Superior temporal gyrus (tissue), 1 donor: ENCODE data around the gene SH3PXD2B.
A peak's percentile ranks its signal among the peaks of the same experiment; 100 is the strongest.

ENCODE experiments used
- DNase-seq: peaks from one replicate; pipeline ENCODE4 v3.0.0-alpha.2; 2016; ENCODE audit errors: extremely low spot score

Gene SH3PXD2B

GRCh38 chr5:172453206-172453985 is 929 bp downstream of the SH3PXD2B start:
- DNase-seq: no peak

GRCh38 chr5:172452398-172453205 is 1.7 kb downstream of the SH3PXD2B start:
- DNase-seq: peak; percentile 79

GRCh38 chr5:172451771-172452197 is 2.5 kb downstream of the SH3PXD2B start:
- DNase-seq: no peak

- no peak for DNase-seq
Measured at GRCh38 chr5:172450861-172451695, 3.2 kb downstream of the SH3PXD2B start.

- DNase-seq: no peak
Measured at GRCh38 chr5:172450453-172450852, 3.9 kb downstream of the SH3PXD2B start.

- no peak for DNase-seq
Measured at GRCh38 chr5:172448999-172449398, 5.3 kb downstream of the SH3PXD2B start.

- no peak for DNase-seq
Measured at GRCh38 chr5:172447646-172448365, 6.5 kb downstream of the SH3PXD2B start.

- DNase-seq: no peak
Measured at GRCh38 chr5:172446336-172447051, 7.8 kb downstream of the SH3PXD2B start.

- DNase-seq: no peak
Measured at GRCh38 chr5:172445866-172446265, 8.5 kb downstream of the SH3PXD2B start.

- no peak for DNase-seq
Measured at GRCh38 chr5:172444626-172445365, 9.5 kb downstream of the SH3PXD2B start.

- no peak for DNase-seq
Measured at GRCh38 chr5:172444110-172444510, 10.2 kb downstream of the SH3PXD2B start.

GRCh38 chr5:172443441-172444109 is 10.8 kb downstream of the SH3PXD2B start:
- DNase-seq: no peak

GRCh38 chr5:172442592-172442991 is 11.7 kb downstream of the SH3PXD2B start:
- DNase-seq: no peak

- no peak for DNase-seq
Measured at GRCh38 chr5:172441262-172441751, 13.0 kb downstream of the SH3PXD2B start.

GRCh38 chr5:172440486-172440885 is 13.8 kb downstream of the SH3PXD2B start:
- DNase-seq: no peak

GRCh38 chr5:172439785-172440477 is 14.4 kb downstream of the SH3PXD2B start:
- no peak for DNase-seq

GRCh38 chr5:172438319-172438668 is 16.0 kb downstream of the SH3PXD2B start:
- peak; percentile 77 for DNase-seq

- DNase-seq: no peak
Measured at GRCh38 chr5:172437445-172438318, 16.6 kb downstream of the SH3PXD2B start.
